Astrocyte (in vitro differentiated cells and primary cell): Measurements from ENCODE around the gene PRDM4. TPM values are rescaled to one million over a fixed set of nuclear protein-coding genes. Genes with fewer than 3 reads are reported as not detected.
A peak's percentile ranks its signal among the peaks of the same experiment; 100 is the strongest.

ENCODE experiments used
- DNase-seq: peaks from one replicate; pipeline ENCODE4 v3.0.0-alpha.2; 2010; ENCODE audit warnings: low read depth
- FAIRE-seq: peaks from 2 replicates; lab custom pipeline; 2011; peaks lifted over from hg19 to GRCh38; lab: Jason Lieb, UNC
- H2AFZ ChIP-seq: 2 replicates; pipeline ENCODE4 v1.6.0; 2012; ENCODE audit warnings: low read depth, low read length, inconsistent platforms
- H3K27ac ChIP-seq: 2 replicates; pipeline ENCODE4 v1.5.1; 2011; ENCODE audit warnings: low read depth, low read length, inconsistent platforms
- H3K27me3 ChIP-seq: 2 replicates; pipeline ENCODE4 v1.6.0; 2011; ENCODE audit warnings: low read length, inconsistent platforms; ENCODE audit not compliant: insufficient read depth
- H3K36me3 ChIP-seq: 2 replicates; pipeline ENCODE4 v1.5.1; 2011; ENCODE audit warnings: low read length, inconsistent platforms; ENCODE audit not compliant: insufficient read depth
- H3K4me1 ChIP-seq: 2 replicates; pipeline ENCODE4 v1.5.1; 2011; ENCODE audit warnings: low read length, inconsistent platforms; ENCODE audit not compliant: insufficient read depth
- H3K4me2 ChIP-seq: 2 replicates; pipeline ENCODE4 v1.6.0; 2012; ENCODE audit warnings: low read length, inconsistent platforms
- H3K4me3 ChIP-seq: 2 replicates; pipeline ENCODE4 v1.5.1; 2011; ENCODE audit warnings: low read depth, mild to moderate bottlenecking, low read length, inconsistent platforms; ENCODE audit not compliant: insufficient read depth
- H3K79me2 ChIP-seq: 2 replicates; pipeline ENCODE4 v1.6.0; 2012; ENCODE audit warnings: mild to moderate bottlenecking, low read length, inconsistent platforms; ENCODE audit not compliant: insufficient read depth
- H3K9ac ChIP-seq: 2 replicates; pipeline ENCODE4 v1.6.0; 2012; ENCODE audit warnings: mild to moderate bottlenecking, low read length, inconsistent platforms
- H3K9me3 ChIP-seq: 2 replicates; pipeline ENCODE4 v1.5.1; 2012; ENCODE audit warnings: low read depth, mild to moderate bottlenecking, low read length, inconsistent platforms; ENCODE audit not compliant: insufficient read depth
- H4K20me1 ChIP-seq: 2 replicates; pipeline ENCODE4 v1.6.0; 2012; ENCODE audit warnings: low read length, inconsistent platforms; ENCODE audit not compliant: insufficient read depth
- H3K27ac Mint-ChIP-seq: one replicate; pipeline ENCODE4 v1.8.0; 2021; ENCODE audit warnings: mild to moderate bottlenecking, mixed read lengths; ENCODE audit not compliant: unreplicated experiment
- H3K27me3 Mint-ChIP-seq: one replicate; pipeline ENCODE4 v1.8.0; 2021; ENCODE audit warnings: low read depth, mixed read lengths; ENCODE audit not compliant: unreplicated experiment
- H3K36me3 Mint-ChIP-seq: one replicate; pipeline ENCODE4 v1.8.0; 2021; ENCODE audit warnings: low read depth, mixed read lengths; ENCODE audit not compliant: unreplicated experiment
- H3K4me1 Mint-ChIP-seq: one replicate; pipeline ENCODE4 v1.8.0; 2021; ENCODE audit warnings: low read depth, mixed read lengths; ENCODE audit not compliant: unreplicated experiment
- H3K4me3 Mint-ChIP-seq: one replicate; pipeline ENCODE4 v1.8.0; 2021; ENCODE audit warnings: mild to moderate bottlenecking, moderate library complexity, mixed read lengths; ENCODE audit not compliant: unreplicated experiment
- H3K9me3 Mint-ChIP-seq: one replicate; pipeline ENCODE4 v1.8.0; 2021; ENCODE audit warnings: mild to moderate bottlenecking, mixed read lengths; ENCODE audit not compliant: unreplicated experiment
- EZH2 ChIP-seq: IDR thresholded peaks from 2 replicates; pipeline ENCODE4 v1.6.1; 2012; ENCODE audit warnings: mild to moderate bottlenecking, low read length, inconsistent platforms; ENCODE audit not compliant: insufficient read depth
- total RNA-seq: library from RNA; stranded (reverse); gene quantifications from 2 replicates; pipeline ENCODE4 v1.2.1, GENCODE V29; 2021
- TF ChIP-seq, protein P1 (sequence below): IDR thresholded peaks from 2 replicates; pipeline ENCODE4 v1.5.1; 2011; ENCODE audit warnings: low read depth, mild to moderate bottlenecking, inconsistent platforms, low read length, moderate library complexity; ENCODE audit not compliant: insufficient read depth

The PRDM4 gene
- total RNA-seq, 1 donor from 2014 or later = 30.5 TPM

DNA sequence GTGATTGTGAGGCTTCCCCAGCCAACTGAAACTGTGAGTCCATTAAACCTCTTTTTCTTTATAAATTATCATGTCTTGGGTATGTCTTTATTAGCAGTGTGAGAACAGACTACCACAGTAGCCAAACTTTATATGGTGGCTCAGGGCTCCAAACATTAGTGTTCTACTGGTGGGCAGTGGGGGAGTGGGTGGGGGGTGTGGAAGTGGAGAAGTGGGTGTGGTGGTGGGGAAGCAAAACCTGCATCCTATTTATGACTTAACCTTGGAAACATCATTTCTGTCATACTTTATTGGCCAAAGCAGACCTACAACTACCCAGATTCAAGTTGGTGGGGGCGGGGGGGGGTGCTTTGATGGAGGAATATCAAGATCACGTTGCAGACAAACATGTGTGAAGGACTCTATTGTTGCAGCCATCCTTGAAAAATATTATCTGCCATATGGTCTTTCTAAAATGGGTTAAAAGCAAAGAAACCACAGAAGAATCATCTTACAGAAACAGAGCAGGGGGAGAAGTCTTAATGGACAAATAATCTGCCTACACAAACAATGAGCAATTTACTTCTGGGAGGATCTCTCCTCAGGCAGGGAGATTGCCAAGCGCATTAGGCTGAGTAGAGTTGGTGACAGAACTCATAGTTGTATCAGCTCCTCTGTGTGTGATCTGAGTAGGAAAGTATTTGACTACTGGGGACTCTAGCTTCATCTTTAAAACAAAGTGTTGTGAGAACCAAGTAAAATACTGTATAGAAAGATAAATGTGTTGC, 76.7 kb downstream of the PRDM4 start:
- DNase-seq (peak; percentile 47), FAIRE-seq (no peak)
- Histone ChIP-seq H3K36me3 (peaks cover 10% of the 10 kb centered on the region), H3K79me2 (peaks cover 34% of the 10 kb centered on the region), H3K4me2 (peak overlapping the region; percentile 94), H3K27me3 (peaks cover 10% of the 10 kb centered on the region), H3K4me3 (peak overlapping the region; percentile 91), H3K9ac (peak overlapping the region; percentile 92), H4K20me1 (peaks cover 5% of the 10 kb centered on the region), H3K27ac (peak overlapping the region; percentile 85), H2AFZ (peak overlapping the region; percentile 80), H3K4me1 (peaks cover 12% of the 10 kb centered on the region), H3K9me3 (no peaks in the 10 kb centered on the region)
- Mint-ChIP-seq H3K4me3 (peak overlapping the region; percentile 98), H3K36me3 (no peaks in the 10 kb centered on the region), H3K27me3 (peaks cover 4% of the 10 kb centered on the region), H3K9me3 (no peaks in the 10 kb centered on the region), H3K4me1 (peaks cover 9% of the 10 kb centered on the region), H3K27ac (no peak overlapping the region)
- no peak for TF ChIP-seq EZH2
- TF ChIP-seq, protein P1, sequence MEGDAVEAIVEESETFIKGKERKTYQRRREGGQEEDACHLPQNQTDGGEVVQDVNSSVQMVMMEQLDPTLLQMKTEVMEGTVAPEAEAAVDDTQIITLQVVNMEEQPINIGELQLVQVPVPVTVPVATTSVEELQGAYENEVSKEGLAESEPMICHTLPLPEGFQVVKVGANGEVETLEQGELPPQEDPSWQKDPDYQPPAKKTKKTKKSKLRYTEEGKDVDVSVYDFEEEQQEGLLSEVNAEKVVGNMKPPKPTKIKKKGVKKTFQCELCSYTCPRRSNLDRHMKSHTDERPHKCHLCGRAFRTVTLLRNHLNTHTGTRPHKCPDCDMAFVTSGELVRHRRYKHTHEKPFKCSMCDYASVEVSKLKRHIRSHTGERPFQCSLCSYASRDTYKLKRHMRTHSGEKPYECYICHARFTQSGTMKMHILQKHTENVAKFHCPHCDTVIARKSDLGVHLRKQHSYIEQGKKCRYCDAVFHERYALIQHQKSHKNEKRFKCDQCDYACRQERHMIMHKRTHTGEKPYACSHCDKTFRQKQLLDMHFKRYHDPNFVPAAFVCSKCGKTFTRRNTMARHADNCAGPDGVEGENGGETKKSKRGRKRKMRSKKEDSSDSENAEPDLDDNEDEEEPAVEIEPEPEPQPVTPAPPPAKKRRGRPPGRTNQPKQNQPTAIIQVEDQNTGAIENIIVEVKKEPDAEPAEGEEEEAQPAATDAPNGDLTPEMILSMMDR = no peak

Other genes with a start within 250 kb of the PRDM4 start
- 67.2 and 72.4 TPM in 2 replicates for gene PWP1, start 75.3 kb downstream of the PRDM4 start, total RNA-seq
- not detected in 2 replicates for gene ASCL4, start 13.6 kb upstream of the PRDM4 start, total RNA-seq